KMS-11 (cell line): ENCODE measurements around the gene PARP12.

Experiments used
- H2AFZ ChIP-seq: fragments of 200-600 bp; sonication (generic); 2 replicates; pipeline ENCODE4 v1.6.1; 2016; ENCODE audit warnings: antibody characterized with exemption, mixed run types, low read depth
- H3K27ac ChIP-seq: fragments of 200-600 bp; sonication (generic); 2 replicates; pipeline ENCODE4 v1.6.1; 2016; ENCODE audit warnings: mild to moderate bottlenecking, mixed run types
- H3K27me3 ChIP-seq: fragments of 200-600 bp; sonication (generic); 2 replicates; pipeline ENCODE4 v1.6.1; 2017; ENCODE audit warnings: mild to moderate bottlenecking, low read depth, mixed run types, moderate library complexity; ENCODE audit not compliant: insufficient read depth
- H3K36me3 ChIP-seq: fragments of 200-600 bp; sonication (generic); 2 replicates; pipeline ENCODE4 v1.6.1; 2017; ENCODE audit warnings: mild to moderate bottlenecking, mixed run types; ENCODE audit not compliant: insufficient read depth
- H3K4me1 ChIP-seq: fragments of 200-600 bp; sonication (generic); 2 replicates; pipeline ENCODE4 v1.6.1; 2016; ENCODE audit warnings: mild to moderate bottlenecking, low read depth, mixed run types; ENCODE audit not compliant: poor library complexity, severe bottlenecking
- H3K4me2 ChIP-seq: fragments of 200-600 bp; sonication (generic); 2 replicates; pipeline ENCODE4 v1.7.0; 2016; ENCODE audit warnings: mild to moderate bottlenecking, mixed run types
- H3K4me3 ChIP-seq: fragments of 200-600 bp; sonication (generic); IDR thresholded peaks from 2 replicates; pipeline ENCODE4 v1.6.1; 2017; ENCODE audit warnings: low read depth, low read length, mixed read lengths; ENCODE audit not compliant: insufficient read depth
- H3K79me2 ChIP-seq: fragments of 200-600 bp; sonication (generic); 2 replicates; pipeline ENCODE4 v1.6.1; 2016; ENCODE audit warnings: low read depth, mixed run types; ENCODE audit not compliant: insufficient read depth
- H3K9ac ChIP-seq: fragments of 200-600 bp; sonication (generic); 2 replicates; pipeline ENCODE4 v1.6.1; 2016; ENCODE audit warnings: mild to moderate bottlenecking, mixed run types
- H4K20me1 ChIP-seq: fragments of 200-600 bp; sonication (generic); 2 replicates; pipeline ENCODE4 v1.6.1; 2016; ENCODE audit warnings: mild to moderate bottlenecking, mixed run types; ENCODE audit not compliant: insufficient read depth
- TF ChIP-seq, protein P1 (sequence below): fragments of 200-600 bp; sonication (generic); conservative IDR thresholded peaks from 2 replicates; pipeline ENCODE4 v1.6.1; 2017; ENCODE audit warnings: low read depth, mild to moderate bottlenecking, antibody characterized with exemption, low read length, moderate library complexity, mixed read lengths

PARP12 gene

DNA sequence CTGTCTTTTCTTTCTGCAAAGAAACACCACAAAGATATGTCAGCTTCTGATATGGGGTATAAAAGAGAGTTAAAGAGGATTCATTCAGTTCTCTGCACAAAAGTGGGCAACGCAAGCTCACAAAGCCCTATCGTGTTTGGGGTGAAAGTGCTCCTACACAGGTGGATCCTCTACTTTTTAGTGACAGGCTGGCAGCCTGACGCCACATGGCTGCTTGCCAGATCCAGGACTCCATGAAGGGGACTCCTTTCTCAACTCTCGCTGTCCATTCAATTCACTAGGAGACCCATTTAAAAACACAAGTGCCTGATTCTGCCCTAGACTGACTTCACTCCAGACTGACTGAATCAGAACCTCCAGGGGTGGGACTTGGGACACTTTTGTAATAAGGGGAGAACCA lies 8.0 kb downstream of the PARP12 start:
- Histone ChIP-seq H4K20me1 (no peaks in the 10 kb centered on the region), H3K36me3 (no peaks in the 10 kb centered on the region), H3K9ac (no peak overlapping the region), H3K27ac (no peak overlapping the region), H3K4me3 (no peak overlapping the region), H2AFZ (no peak overlapping the region), H3K4me2 (no peak overlapping the region), H3K27me3 (no peaks in the 10 kb centered on the region), H3K4me1 (peaks cover 17% of the 10 kb centered on the region), H3K79me2 (no peaks in the 10 kb centered on the region; the same call in 1 of the 2 replicates)
- TF ChIP-seq, protein P1, sequence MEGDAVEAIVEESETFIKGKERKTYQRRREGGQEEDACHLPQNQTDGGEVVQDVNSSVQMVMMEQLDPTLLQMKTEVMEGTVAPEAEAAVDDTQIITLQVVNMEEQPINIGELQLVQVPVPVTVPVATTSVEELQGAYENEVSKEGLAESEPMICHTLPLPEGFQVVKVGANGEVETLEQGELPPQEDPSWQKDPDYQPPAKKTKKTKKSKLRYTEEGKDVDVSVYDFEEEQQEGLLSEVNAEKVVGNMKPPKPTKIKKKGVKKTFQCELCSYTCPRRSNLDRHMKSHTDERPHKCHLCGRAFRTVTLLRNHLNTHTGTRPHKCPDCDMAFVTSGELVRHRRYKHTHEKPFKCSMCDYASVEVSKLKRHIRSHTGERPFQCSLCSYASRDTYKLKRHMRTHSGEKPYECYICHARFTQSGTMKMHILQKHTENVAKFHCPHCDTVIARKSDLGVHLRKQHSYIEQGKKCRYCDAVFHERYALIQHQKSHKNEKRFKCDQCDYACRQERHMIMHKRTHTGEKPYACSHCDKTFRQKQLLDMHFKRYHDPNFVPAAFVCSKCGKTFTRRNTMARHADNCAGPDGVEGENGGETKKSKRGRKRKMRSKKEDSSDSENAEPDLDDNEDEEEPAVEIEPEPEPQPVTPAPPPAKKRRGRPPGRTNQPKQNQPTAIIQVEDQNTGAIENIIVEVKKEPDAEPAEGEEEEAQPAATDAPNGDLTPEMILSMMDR, result no peak

DNA sequence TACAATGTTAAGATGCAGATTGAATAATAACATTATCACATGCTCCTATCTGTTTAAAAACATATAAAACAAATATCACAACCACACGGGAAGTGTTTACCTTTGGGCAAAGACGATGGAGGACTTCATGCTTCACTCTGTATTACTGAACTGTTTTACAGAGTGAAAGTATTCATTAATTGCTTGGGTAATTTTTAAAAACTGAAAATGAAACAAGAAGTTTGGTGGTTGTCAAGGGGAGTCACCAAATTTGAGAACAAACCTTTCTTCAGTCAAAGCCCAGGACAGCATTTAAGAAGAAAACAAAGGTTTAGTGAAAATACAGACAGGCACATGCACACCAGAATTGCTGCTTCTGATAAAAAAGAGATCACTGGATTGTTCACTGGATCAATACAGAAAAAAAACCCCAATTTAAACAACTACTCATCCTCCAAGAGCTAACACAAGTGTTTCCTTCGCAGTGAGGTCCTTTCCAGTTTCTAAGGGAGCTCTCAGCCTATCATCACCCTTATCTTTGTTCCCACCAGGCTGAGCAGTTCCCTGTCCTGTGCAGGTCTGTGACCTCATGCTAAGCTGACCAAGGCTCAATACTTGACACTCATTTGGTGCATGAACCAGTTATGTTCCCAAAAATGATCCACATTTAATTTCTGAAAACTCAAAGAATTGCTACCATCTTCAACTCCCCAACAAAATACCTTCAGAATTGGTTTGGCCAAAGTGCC lies 8.8 kb downstream of the PARP12 start:
- Histone ChIP-seq H2AFZ (no peak overlapping the region), H3K27ac (no peak overlapping the region), H3K27me3 (no peaks in the 10 kb centered on the region), H3K36me3 (no peaks in the 10 kb centered on the region), H3K79me2 (no peaks in the 10 kb centered on the region), H3K4me1 (peaks cover 17% of the 10 kb centered on the region), H3K9ac (no peak overlapping the region), H3K4me3 (no peak overlapping the region), H3K4me2 (peak overlapping the region; percentile 1; the same call in 1 of the 2 replicates), H4K20me1 (no peaks in the 10 kb centered on the region)
- TF ChIP-seq, protein P1, result no peak

DNA sequence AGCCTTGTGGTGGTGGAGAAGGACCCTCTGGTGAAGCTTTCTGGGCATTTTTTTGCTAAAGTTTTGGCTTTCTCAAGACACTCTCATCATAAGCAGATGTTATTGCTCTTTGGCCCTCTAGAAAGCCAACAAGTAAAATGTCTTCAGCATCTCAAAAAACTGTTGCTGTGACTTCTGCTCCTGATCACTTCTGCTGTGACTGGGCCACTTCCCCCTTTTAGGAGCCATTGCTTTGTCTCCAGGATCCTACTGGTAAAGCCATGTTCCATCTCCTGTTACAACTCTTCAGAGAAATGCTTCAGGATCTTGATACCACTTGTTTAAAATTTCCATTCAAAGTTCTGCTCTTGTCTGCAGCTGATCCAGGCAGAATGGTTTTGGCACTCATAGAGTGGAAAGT lies 10.9 kb downstream of the PARP12 start:
- H2AFZ ChIP-seq, result no peak overlapping the region
- H3K27me3 ChIP-seq, result no peaks in the 10 kb centered on the region
- no peaks in the 10 kb centered on the region for H3K79me2 ChIP-seq
- H3K27ac ChIP-seq, result no peak overlapping the region
- no peaks in the 10 kb centered on the region for H3K36me3 ChIP-seq
- peaks cover 17% of the 10 kb centered on the region for H3K4me1 ChIP-seq
- H3K4me2 ChIP-seq, result no peak overlapping the region
- TF ChIP-seq, protein P1, result no peak
- no peaks in the 10 kb centered on the region for H4K20me1 ChIP-seq
- no peak overlapping the region for H3K4me3 ChIP-seq
- no peak overlapping the region for H3K9ac ChIP-seq

DNA sequence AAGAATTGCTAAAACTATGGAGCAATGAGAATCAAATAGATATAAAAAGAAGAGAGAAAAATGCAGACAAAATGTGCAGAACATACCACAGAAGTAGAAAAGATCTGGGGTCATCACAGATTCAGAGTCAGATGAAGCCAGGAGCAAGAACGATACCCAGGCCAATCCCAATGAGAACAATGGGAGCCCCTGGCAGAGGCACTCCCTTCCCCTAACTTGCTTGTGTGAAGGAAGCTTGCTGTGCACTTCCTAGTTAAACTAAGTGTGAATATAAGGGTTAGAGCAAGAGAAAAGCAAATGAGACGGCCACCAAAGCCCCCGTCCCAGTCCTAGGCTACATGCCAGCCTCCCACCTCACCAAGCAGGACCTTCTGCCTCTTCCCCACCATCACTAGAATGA lies 12.7 kb downstream of the PARP12 start:
- TF ChIP-seq, protein P1, result no peak
- Histone ChIP-seq H3K27ac (no peak overlapping the region), H3K27me3 (no peaks in the 10 kb centered on the region), H3K4me1 (peaks cover 17% of the 10 kb centered on the region), H2AFZ (no peak overlapping the region), H3K4me2 (no peak overlapping the region), H3K36me3 (no peaks in the 10 kb centered on the region), H4K20me1 (no peaks in the 10 kb centered on the region), H3K79me2 (no peaks in the 10 kb centered on the region), H3K4me3 (no peak overlapping the region), H3K9ac (no peak overlapping the region)
